ENCODE results near the gene RMND1. TPM values are rescaled to one million over a fixed set of nuclear protein-coding genes. Genes with fewer than 3 reads are reported as not detected.

The RMND1 gene
- total and polyA plus RNA-seq, 9 of the 15 experiments (the other 6 are each of a cell fraction or from before 2014, with no cell fraction given): 26.9 to 47.8 (median 36.2) TPM

- TF ChIP-seq ZNF23 (CRISPR knock-in tag; IDR thresholded peaks at IDR 0.05): no peak
- 0 out of 2 replicates have a peak, but pooled peaks have one; percentile 48 for TF ChIP-seq ZSCAN29 (IDR thresholded peaks at IDR 0.05)
- TF ChIP-seq MXD1 (CRISPR knock-in tag; IDR thresholded peaks at IDR 0.05; ENCODE audit: borderline replicate concordance, poor library complexity, severe bottlenecking): peak; percentile 15
- TF ChIP-seq ZZZ3 (IDR thresholded peaks at IDR 0.05): no peak
- TF ChIP-seq SMARCE1 (IDR thresholded peaks at IDR 0.05): no peak
- TF ChIP-seq CBFA2T3 (IDR thresholded peaks at IDR 0.05): no peak
- TF ChIP-seq L3MBTL2 (IDR thresholded peaks at IDR 0.05): peak; percentile 1; the same call in 1 of the 2 replicates
- no peak for TF ChIP-seq HDAC3 (IDR thresholded peaks at IDR 0.05; ENCODE audit: borderline replicate concordance, partially characterized antibody)
- no peak for TF ChIP-seq ZNF311 (CRISPR knock-in tag; IDR thresholded peaks at IDR 0.05)
- no peak for TF ChIP-seq FUS (optimal IDR thresholded peaks at IDR 0.05; ENCODE audit: low read depth, low read length)
- TF ChIP-seq SRSF1 (IDR thresholded peaks at IDR 0.05; ENCODE audit: low read depth, low read length): no peak
- no peak for TF ChIP-seq ZNF518B (CRISPR knock-in tag; IDR thresholded peaks at IDR 0.05)
- no peak for TF ChIP-seq ZC3H11A (IDR thresholded peaks at IDR 0.05; ENCODE audit: low read depth, low read length)
- no peak for TF ChIP-seq NCOA6 (IDR thresholded peaks at IDR 0.05)
- no peak for TF ChIP-seq AFF1 (IDR thresholded peaks at IDR 0.05; ENCODE audit: low read depth in 1 of 2, partially characterized antibody in 2 of 2)
- TF ChIP-seq ZNF146 (CRISPR knock-in tag; IDR thresholded peaks at IDR 0.05; ENCODE audit: unreplicated experiment): no peak
- peak in 1 of 2 experiments; percentile 76 for TF ChIP-seq E2F6 (IDR thresholded peaks at IDR 0.05; ENCODE audit: borderline replicate concordance in 1 of 2, extremely low read depth in 1 of 2, insufficient read depth in 1 of 2, insufficient read length in 1 of 2, low read depth in 1 of 2, low read length in 1 of 2, poor library complexity in 1 of 2, severe bottlenecking in 1 of 2)
- no peak for TF ChIP-seq ZNF75A (CRISPR knock-in tag; IDR thresholded peaks at IDR 0.05)
- no peak for TF ChIP-seq EWSR1 (IDR thresholded peaks at IDR 0.05; ENCODE audit: borderline replicate concordance, low read depth, partially characterized antibody)
- no peak for TF ChIP-seq XRCC4 (IDR thresholded peaks at IDR 0.05; ENCODE audit: extremely low read depth, insufficient read depth, insufficient read length)
Observed at GRCh38 chr6:151390851-151391470, 61.0 kb downstream of the RMND1 start (continued).

Measured in K562 (cell line).